K562 (cell line): Measurements from ENCODE around the gene EVI5.

ENCODE experiments used
- BMI1 ChIP-seq: fragments of 150-350 bp; IDR thresholded peaks from 2 replicates; pipeline ENCODE4 v1.6.1; 2014; ENCODE audit warnings: low read length
- CHD2 ChIP-seq: IDR thresholded peaks from 2 replicates; pipeline ENCODE4 v1.6.1; 2011; ENCODE audit warnings: low read depth, low read length
- CTCF ChIP-seq, 3 experiments: IDR thresholded peaks in 2 of 3; conservative IDR thresholded peaks in 1 of 3; 2 replicates each; pipeline ENCODE4 v1.5.1; 2011 to 2012; ENCODE audit warnings: low read length in 3 of 3, mild to moderate bottlenecking in 3 of 3, control low read depth in 2 of 3, improper control_type of control experiment in 1 of 3, inconsistent platforms in 1 of 3, low read depth in 1 of 3, mixed read lengths in 1 of 3, moderate library complexity in 1 of 3; ENCODE audit not compliant: insufficient read depth in 2 of 3
- E2F4 ChIP-seq: sonication (generic); formaldehyde crosslinking; IDR thresholded peaks from 2 replicates; pipeline ENCODE4 v1.8.0; 2022; ENCODE audit warnings: mild to moderate bottlenecking, low read depth, missing genetic modification reagents
- ELF1 ChIP-seq: fragments of 200-800 bp; sonication (Bioruptor generic); IDR thresholded peaks from 2 replicates; pipeline ENCODE4 v1.6.1; 2016; ENCODE audit warnings: missing genetic modification characterization, missing compliant biosample characterization
- JUND ChIP-seq, 2 experiments: IDR thresholded peaks; 2 replicates in 1 of 2; 3 replicates in 1 of 2; pipeline ENCODE4 v1.6.1; 2011; ENCODE audit warnings: borderline replicate concordance in 2 of 2, low read depth in 2 of 2, low read length in 2 of 2, improper control_type of control experiment in 1 of 2, missing biosample characterization in 1 of 2, missing genetic modification characterization in 1 of 2, missing genetic modification reagents in 1 of 2
- MLX ChIP-seq, 2 experiments: fragments of 450-650 bp in 1 of 2; sonication (generic) in 1 of 2; formaldehyde crosslinking; conservative IDR thresholded peaks; 2 replicates each; pipeline versions ENCODE4 v1.4.0 to v1.8.1; 2020 to 2022; ENCODE audit warnings: mild to moderate bottlenecking in 1 of 2, missing genetic modification reagents in 1 of 2
- NR3C1 ChIP-seq: sonication (generic); formaldehyde crosslinking; IDR thresholded peaks from 2 replicates; pipeline ENCODE4 v1.8.1; 2022; ENCODE audit warnings: missing genetic modification reagents
- STAT5B ChIP-seq: fragments of 250-450 bp; sonication (Bioruptor Pico); IDR thresholded peaks from 2 replicates; pipeline ENCODE4 v1.8.0; 2021; ENCODE audit warnings: mild to moderate bottlenecking, inconsistent platforms
- TF ChIP-seq, protein P1 (sequence below): fragments of 200-800 bp; sonication (Bioruptor generic); IDR thresholded peaks from 2 replicates; pipeline ENCODE4 v1.6.1; 2016; ENCODE audit warnings: missing genetic modification characterization, missing compliant biosample characterization

DNA sequence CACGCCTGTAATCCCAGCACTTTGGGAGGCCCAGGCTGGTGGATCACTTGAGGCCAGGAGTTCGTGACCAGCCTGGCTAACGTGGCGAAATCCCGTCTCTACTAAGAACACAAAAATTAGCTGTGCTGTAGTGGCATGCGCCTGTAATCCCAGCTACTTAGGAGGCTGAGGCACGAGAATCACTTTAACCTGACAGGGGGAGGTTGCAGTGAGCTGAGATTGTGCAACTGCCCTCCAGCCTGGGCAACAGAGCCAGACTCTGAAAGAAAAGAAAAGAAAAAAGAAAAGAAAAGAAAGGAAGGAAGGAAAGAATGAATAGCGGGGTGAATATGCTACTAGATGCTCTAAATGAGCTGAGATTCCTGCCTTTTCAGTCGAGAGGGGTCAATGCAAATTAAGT is 305.3 kb downstream of the EVI5 start:
- TF ChIP-seq CTCF (IDR thresholded peaks at IDR 0.05 in 2 of 3, conservative IDR thresholded peaks at IDR 0.05 in 1 of 3; ENCODE audit: insufficient read depth in 2 of 3, low read depth in 1 of 3, low read length in 3 of 3) (no peak), CHD2 (no peak), MLX (CRISPR knock-in tag; conservative IDR thresholded peaks at IDR 0.05) (no peak), E2F4 (no peak), JUND (IDR thresholded peaks at IDR 0.05; ENCODE audit: borderline replicate concordance, low read depth, low read length) (no peak), JUND (tag; IDR thresholded peaks at IDR 0.05; ENCODE audit: borderline replicate concordance, low read depth, low read length) (no peak), ELF1 (tag) (no peak), STAT5B (CRISPR knock-in tag) (no peak), BMI1 (no peak), NR3C1 (CRISPR knock-in tag) (no peak)
- TF ChIP-seq, protein P1, sequence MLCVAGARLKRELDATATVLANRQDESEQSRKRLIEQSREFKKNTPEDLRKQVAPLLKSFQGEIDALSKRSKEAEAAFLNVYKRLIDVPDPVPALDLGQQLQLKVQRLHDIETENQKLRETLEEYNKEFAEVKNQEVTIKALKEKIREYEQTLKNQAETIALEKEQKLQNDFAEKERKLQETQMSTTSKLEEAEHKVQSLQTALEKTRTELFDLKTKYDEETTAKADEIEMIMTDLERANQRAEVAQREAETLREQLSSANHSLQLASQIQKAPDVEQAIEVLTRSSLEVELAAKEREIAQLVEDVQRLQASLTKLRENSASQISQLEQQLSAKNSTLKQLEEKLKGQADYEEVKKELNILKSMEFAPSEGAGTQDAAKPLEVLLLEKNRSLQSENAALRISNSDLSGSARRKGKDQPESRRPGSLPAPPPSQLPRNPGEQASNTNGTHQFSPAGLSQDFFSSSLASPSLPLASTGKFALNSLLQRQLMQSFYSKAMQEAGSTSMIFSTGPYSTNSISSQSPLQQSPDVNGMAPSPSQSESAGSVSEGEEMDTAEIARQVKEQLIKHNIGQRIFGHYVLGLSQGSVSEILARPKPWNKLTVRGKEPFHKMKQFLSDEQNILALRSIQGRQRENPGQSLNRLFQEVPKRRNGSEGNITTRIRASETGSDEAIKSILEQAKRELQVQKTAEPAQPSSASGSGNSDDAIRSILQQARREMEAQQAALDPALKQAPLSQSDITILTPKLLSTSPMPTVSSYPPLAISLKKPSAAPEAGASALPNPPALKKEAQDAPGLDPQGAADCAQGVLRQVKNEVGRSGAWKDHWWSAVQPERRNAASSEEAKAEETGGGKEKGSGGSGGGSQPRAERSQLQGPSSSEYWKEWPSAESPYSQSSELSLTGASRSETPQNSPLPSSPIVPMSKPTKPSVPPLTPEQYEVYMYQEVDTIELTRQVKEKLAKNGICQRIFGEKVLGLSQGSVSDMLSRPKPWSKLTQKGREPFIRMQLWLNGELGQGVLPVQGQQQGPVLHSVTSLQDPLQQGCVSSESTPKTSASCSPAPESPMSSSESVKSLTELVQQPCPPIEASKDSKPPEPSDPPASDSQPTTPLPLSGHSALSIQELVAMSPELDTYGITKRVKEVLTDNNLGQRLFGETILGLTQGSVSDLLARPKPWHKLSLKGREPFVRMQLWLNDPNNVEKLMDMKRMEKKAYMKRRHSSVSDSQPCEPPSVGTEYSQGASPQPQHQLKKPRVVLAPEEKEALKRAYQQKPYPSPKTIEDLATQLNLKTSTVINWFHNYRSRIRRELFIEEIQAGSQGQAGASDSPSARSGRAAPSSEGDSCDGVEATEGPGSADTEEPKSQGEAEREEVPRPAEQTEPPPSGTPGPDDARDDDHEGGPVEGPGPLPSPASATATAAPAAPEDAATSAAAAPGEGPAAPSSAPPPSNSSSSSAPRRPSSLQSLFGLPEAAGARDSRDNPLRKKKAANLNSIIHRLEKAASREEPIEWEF (CRISPR knock-in tag), result no peak
